Mammary epithelial cell (primary cell): ENCODE results near the gene AGO1.

Experiments
- CTCF ChIP-seq, 2 donors: IDR thresholded peaks in 1 of 2; conservative IDR thresholded peaks in 1 of 2; 2 replicates each; pipeline ENCODE4 v1.5.1; 2011 to 2012; ENCODE audit warnings: inconsistent platforms in 2 of 2, low read length in 2 of 2, mild to moderate bottlenecking in 2 of 2, control low read depth in 1 of 2, low read depth in 1 of 2; ENCODE audit not compliant: insufficient read depth in 1 of 2; ENCODE audit errors: extremely low read depth in 1 of 2
- EZH2 ChIP-seq: IDR thresholded peaks from 2 replicates; pipeline ENCODE4 v1.6.1; 2012; ENCODE audit warnings: low read length, inconsistent platforms, borderline replicate concordance

- TF ChIP-seq CTCF (conservative IDR thresholded peaks at IDR 0.05 in 1 of 2, IDR thresholded peaks at IDR 0.05 in 1 of 2; ENCODE audit: extremely low read depth in 1 of 2, insufficient read depth in 1 of 2, low read depth in 1 of 2, low read length in 2 of 2) = no peak
- TF ChIP-seq EZH2 = no peak
Observed at GRCh38 chr1:35923791-35924221, 40.8 kb downstream of the AGO1 start.
